Activated CD4-positive, alpha-beta T cell treated with anti-CD3 and anti-CD28 coated beads, Interleukin-2, amount 50 U/mL, for 24 hours (primary cell): ENCODE results near the gene LIPH.
A peak's percentile ranks its signal among the peaks of the same experiment; 100 is the strongest.

Source experiments
- DNase-seq, 2 donors: peaks; one replicate each; pipeline ENCODE4 v3.0.0-alpha.2; 2020; ENCODE audit warnings: low read depth in 1 of 2, low spot score in 1 of 2

The LIPH gene

DNA sequence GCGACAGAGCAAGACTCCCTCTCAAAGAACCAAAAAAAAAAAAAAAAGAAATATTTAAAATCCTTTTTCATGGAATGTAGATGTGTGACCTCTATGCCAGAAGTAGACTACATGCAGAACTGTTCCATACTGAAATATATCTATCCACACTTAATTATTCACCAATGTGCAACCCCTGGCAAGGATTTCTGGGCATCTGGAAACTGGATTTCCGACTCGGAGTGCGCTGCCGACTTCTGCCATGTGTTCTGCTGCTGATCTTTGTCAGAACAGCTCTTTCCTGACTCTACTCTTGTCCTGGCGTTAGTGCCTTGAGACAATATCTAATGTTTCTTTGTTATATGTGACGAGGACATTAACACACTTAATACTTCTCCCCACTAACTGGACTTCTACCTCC is 11.7 kb downstream of the LIPH start:
- DNase-seq, result no peak

DNA sequence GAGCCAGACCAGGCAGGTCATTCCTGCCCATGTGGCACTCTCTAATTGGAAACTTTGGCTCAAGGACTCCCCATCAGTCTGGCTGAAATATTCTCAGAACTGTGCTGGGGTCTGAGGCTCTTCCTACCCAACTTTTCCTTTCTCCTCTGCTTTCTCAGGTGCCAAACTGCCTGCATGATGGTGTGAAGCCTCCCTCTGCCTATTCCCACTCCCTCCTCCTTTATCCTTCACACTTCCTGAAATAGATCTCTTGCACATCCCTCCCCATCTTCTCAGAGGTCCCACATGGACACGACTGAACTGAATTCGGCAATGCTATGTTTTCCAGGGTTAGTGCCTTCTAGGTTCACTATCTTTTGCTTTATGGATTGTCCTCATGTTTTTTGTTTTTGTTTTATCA is 12.5 kb downstream of the LIPH start:
- DNase-seq, result no peak

DNA sequence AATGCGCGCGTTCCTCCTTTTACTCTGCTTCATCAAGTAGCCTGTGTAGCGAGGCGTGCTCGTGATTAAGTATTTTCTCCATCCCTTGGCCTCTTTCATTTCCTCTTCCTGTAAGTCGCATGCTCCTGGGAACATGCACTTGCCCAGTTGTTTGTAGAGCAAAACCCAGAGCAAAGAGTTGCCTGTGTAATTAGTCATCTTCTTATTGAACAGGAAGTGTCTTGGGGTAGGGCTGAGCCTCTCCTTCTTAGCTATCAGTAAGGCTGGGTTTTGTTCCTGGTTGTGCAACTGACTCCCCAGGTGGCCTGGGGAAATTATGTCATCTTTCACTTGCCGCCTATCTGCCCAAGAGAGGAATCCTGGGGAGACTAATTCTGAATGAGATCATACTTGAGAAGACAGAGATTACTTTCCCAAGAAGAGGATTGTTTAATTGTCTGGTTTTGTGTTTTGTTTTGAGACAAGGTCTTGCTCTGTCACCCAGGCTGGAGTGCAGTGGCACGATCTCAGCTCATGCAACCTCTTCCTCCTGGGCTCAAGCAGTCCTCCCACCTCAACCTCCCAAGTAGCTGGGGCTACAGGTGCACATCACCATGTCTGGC is 14.9 kb downstream of the LIPH start:
- DNase-seq, result peak in 1 of 2 donors; percentile 49

DNA sequence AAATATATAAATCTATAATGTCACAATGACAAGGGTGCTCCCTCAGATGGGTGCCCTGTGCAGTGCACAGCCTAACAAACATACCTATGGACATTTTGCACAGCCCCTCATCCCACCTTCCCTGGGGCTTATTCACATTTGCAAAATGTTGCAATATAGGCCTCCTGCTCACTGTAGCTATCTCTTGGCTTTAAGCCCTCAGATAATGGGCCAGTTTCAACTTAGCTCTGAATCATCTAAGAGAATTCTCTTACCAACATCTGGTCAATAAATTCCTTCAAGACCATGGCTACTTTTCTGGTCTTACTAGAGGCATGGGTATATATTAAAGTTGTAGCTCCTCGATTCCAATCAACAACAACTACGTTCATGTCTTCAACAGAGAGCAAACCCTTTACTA is 17.9 kb downstream of the LIPH start:
- DNase-seq, result no peak

DNA sequence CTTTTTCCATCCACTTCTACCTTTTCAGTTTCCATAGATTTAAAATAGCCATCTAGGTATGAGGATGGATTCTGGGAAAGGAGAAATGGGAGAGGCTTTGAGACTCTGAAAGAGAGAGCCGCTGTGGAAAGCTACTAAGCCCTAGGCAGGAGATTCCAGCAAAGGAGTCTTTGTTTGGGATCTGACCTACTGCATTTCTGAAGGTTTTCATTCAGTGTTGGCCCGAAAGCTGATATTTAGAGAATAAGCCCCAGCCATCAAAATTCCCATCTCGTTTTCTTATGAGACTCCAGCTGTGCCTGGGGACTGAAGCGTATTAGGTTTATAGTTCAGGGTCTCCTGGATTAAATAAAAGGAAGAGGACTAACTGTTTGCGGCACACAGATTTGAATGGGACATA is 19.5 kb downstream of the LIPH start:
- no peak for DNase-seq

DNA sequence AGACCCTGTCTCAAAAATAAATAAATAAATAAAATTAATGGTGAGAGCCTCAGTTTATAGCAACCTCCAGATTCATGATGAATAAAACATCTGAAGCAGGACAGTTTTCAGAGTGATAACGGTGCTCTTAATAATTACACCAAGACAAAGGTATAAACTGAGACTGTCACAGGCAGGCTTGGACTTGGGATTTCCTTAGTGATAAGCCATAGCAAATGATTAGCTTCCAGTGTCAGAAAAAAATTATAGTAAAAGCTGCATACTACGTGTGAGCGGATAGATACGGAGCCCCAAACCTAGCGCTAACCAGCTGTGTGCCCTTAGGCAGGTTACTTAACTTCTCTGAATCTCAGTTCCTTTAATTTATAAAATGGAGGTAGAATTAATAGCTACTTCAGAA is 21.5 kb downstream of the LIPH start:
- DNase-seq, result no peak

DNA sequence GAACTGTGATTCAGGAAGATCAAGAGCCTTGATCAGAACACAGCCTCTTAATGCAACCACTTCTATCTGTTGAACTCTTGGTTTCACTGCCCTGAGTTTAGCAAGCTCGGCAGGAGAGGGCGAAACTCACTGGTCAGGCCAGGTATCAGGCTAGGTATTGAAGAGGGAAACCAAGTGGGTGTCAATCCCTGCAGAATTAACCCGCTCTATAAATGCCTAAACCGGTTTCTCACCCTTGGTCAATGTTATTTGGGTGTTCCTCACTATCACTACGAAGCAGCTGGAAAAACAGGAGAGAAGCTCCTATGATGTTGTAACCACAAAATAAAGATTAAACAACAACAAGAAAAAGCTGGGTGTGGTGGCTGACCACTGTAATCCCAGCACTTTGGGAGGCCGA is 23.9 kb downstream of the LIPH start:
- DNase-seq, result no peak

DNA sequence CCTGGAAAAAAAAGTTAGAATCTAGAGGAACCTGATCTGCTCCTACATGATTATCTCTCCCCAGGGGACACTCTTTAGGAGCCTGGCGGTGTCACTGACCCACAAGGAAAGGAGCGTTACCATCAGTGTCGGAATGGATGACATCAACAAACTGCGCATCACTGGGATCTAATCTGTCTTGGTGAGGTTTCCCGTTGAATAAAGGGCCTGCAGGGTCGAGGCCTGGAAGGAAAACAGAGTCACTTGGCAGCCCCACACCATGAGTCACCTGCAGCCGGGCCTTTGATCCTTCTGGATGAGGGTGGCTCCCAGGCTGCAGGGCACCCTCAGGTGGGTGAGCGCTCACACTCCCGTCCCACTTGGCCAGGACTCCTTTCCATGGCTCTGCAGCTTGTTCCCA is 25.0 kb downstream of the LIPH start:
- no peak for DNase-seq

DNA sequence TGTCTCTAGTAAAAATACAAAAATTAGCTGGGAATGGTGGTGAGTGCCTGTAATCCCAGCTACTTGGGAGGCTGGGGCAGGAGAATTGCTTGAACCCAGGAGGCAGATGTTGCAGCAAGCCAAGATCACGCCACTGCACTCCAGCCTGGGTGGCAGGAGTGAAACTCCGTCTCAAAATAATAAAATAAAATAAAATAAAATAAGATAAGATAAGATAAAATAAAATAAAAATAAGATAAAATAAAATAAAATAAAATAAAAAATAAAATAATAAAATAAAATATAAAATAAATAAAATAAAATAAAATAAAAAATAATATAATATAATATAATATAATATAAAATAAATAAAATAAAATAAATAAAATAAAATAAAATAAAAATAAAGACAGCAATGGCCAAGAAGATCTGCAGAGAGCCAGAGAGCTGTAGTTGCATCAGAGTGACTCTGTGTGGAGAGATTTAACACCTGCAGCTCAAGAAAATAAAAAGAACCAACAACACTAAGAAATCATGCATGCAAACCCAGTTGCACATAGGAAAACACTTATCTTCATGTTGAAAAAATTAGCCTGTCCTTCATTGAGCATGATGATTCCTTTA is 25.9 kb downstream of the LIPH start:
- DNase-seq, result no peak

DNA sequence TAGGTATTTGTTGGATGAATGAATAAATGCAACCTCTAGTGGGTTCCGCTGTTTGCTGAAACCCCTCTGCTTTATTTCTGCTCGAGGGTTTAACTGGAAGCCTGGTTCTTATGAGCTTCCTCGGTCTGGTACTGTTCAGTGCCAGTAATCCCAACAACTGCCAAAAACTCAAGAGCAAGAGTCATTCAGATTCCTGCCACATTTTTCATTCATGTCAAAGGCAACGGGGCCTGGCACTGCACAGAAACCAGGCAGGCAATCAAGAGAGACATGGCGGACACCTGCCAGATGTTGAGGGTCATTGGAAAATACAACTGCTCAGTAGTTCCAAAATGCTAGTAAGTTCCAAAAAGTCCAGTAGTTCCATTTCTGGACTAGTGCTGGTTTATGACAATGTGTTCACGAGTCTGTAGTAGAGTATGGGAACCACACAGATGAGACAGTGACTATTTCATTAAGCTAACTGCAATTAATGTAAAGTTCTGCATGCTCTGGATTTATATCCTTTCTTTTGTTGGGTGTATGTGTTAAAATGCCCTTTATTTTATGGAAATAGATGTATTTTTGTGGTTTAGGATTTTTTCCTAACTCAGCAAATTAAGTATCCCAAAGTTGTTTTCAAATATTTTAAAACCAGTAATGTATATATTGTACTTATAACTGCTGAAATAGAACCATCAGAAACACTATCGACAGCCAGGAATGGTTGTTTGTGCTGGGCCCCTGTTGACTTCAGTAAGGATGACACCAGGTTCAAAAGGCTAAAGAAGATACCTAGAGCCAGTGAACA is 30.8 kb downstream of the LIPH start:
- no peak for DNase-seq

DNA sequence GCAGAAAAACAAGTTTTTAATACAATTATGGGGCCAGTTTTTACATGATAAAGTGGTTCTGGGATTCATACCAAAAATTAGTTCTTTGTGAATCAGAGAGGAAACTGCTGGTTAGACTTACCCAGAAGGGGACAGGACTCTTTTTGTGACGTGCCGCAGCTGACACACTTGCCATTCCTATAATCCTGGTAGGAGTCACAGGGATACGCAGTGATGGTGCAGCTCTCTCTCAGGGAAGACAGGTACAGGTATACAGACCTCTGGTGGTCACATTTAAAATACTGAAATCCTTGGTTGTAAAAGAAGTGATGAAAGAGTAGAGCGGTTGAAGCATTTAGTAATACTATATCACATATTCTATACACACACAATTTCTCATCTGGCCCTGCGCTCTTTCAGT is 33.4 kb downstream of the LIPH start:
- no peak for DNase-seq

DNA sequence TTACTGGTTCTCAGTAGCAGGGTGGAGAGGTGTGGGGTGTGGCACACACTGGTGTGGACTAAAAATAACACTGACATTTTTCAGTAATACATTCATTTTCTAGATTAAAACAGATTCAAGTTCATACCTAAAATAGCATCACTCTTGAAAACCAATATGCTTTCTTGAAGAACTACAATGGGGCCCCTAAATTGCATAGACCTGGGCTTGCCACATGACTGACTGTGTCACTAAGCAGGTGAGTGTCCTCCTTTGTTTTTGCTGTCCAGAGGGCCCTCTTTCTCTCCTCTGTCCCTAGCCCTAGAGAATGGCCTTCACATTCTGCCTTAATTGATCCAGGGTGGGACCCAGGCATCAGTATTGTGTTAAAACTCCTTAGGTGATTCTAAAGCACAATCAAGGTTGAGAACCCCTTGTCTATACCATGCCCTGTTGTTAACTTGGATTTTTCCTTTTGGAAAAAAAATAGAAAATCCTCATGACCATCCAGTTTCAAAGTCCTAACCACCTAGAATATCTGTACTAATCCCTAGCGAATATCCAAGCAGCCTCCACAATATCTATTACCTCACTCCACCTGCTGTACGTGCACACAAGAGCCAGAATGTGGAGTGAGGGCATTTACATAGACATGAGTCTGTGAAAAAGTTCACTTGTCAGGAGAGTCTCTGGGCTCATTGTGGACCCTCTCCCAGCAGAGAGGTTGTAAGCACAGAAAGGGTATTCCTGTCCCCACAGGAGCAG is 34.8 kb downstream of the LIPH start:
- no peak for DNase-seq

DNA sequence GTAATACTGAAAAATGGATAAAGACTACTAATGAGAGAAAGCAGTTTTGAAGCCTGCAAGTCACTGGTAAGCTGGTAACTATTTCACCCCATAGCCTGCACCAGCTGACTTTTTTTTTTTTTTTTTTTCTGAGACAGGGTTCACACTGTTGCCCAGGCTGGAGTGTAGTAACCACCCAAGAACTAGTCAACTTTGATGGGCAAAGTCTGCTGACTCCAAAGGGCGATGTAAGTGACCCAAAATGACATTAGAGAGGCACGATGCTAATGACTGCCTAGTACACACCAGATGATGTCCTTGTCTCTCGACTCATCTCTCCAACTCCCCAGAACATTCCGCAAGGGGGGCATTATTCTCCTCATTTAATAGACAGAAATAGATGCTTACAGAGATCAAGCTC is 40.7 kb downstream of the LIPH start:
- DNase-seq, result no peak

DNA sequence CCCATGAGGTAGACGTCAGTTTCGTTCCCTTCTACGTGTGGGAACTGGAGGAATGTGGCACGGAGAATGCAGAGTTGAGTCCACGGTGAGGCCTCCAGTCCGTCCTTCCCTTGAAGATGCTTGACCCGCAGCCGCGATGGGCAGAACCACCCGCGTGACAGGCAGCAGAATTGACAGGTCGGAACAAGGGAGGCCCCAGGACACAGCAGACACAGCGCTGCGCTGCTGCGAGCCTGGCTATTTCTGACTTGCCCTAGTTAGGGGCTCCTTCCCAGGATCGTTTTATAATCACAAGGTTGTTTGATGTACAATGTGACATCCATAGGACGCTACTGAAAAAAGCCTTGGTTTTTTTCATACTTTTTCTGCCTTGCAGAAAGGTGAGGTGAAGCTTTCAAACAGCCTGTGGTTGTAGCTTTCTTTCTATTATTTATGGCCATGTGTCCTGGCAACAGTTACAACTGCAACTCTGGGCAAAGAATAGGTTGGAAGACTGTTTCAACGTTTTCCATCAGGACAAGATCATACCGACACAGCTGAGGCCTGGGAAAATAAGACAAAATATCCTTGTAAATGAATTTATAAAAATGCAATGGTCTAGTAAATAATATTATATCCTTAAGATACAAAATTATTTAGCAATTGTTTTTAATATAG is 43.9 kb downstream of the LIPH start:
- no peak for DNase-seq

DNA sequence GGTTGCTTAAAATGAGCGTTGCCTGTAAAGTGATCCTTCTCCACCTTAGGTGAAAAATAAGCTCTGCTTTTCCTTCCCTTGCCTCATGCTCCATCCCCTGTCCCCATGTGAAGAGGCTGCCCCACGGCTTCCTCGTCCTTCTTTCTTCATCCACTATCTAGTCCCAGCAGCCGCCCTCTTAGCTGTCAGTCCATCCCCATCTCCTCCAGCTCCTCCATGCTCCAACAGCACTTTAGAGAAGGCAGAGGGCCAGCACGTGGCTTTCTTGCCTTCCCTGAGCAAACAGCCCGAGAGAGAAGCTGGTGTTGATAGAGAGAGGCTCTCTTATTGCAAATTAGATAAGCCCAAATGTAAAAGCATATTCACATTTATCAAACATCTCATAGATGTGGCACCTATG is 44.5 kb downstream of the LIPH start:
- no peak for DNase-seq

DNA sequence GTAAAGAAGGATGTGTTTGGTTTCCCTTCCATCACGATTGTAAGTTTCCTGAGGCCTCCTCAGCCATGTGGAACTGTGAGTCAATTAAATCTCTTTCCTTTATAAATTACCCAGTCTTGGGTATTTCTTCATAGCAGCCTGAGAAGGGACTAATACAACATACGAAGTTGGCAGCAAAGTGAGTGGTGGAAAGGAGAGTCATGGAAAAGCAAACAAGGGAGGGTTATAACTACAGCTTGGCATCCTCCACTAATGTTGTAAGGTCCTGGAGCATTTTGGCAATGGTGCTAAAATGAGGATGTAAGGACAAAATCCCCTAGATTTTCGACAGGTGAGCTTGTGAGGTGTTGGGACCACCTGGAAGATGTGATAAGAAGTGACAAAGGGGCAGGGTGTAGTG is 47.8 kb downstream of the LIPH start:
- no peak for DNase-seq

DNA sequence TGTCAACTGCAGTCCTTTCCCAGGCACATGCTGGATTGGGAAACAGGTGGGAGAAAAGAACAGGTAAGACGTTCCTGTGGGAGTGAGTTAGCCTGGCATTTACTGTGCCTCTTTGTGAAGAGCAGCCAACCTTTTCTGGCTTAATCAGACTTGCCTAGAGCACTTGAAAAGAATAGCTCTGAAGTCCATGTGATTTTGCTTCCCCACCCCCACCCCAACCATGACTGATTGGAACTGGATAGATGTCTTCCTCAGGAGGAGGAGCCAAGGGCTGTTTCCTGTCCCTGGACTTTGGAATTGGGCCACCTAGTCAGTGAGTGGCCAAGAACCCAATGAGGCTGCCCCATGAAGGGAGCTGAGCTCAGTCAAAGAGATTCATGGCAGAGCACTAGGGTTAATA is 48.9 kb downstream of the LIPH start:
- no peak for DNase-seq

DNA sequence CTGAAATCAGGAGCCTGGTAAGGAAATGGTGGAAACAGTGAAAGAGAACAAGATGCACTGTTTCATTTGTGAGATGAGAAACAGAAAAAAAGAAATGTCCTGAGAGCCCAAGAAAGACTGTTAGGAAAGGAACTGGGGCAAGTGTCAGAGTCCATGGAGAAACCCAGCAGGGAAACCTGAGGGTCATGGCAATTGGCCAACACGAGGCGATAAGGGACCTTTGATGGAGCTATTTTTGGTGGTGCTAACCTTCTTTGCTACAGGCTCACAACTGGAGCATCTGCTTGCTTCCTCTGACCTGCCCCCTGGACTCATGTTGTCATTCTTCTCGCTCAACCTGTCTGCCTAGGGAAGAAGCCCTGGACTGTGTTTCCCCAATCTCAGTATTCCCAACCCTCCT is 49.4 kb downstream of the LIPH start:
- DNase-seq, result no peak

DNA sequence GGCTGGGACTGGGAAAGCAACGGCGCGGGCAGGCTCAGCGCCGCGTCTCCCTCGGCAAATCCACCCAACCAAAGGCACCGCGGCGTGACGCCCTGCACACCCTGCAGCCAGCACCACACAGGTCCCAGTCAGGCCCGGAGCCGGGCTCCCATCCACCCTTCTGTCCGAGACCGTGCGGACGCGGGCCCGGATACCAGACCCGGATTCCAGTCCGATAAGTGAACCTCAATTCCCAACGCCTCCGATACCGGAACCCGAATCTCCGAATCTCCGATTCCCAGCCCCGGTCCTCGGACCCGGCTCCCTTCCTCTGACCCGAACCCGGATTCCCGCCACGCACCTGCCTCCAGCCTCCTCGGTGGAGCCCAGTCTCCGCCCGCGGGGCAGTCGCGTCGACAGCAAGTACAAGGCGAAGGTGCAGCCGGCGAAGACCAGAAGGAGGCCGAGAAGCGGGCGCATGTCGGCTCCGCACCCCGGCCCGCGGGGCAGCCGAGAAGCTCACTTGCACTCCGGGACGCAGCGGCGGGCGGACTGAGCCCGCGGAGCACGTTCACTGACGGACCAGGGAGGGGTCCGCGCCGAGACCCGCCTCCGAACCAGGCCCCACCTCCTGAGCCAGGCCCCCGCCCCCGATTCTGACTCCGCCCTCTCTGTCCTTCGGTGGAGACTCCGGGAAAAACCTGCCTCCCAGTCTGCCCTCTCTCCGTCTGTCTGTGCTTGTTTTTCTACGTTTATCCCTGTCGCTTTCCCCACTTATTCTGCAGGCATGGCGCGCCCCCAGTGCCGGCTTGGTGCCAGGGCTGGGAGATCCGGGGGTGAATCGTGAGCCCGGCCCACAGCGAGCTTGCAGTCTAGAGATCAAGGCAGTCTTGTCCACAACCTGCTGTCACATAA is 53.6 kb downstream of the LIPH start, which contains the start of gene TMEM41A:
Gene TMEM41A (minus strand): TSS at position 533 of the 894 bp plus-strand sequence. CDS start 74 bp downstream, at position 459.
- DNase-seq, result peak; percentile 87 to 88

DNA sequence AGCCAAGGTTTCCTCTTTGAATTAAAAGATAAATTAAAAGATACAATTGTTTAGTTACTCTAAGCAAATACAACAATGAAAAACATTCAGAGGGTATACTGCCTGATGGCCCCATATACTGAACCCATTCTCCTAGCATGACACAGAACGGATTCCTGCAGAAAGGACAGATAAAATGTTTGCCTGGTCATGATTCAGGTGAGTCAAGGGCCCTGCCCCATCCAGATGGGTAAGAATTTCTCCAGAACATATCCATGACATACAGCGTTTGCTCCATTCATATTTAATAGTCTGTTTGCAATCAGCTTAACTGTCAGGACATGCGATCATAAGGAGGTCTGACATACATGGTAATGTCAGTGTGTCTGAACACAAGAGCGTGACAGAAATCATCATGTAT is 62.1 kb downstream of the LIPH start:
- DNase-seq, result no peak
